CD4-positive, alpha-beta T cell (primary cell): Measurements from ENCODE around the gene HS3ST5. TPM values are rescaled to one million over a fixed set of nuclear protein-coding genes. Genes with fewer than 3 reads are reported as not detected.

Source experiments
- ATAC-seq: fragments of 200-7000 bp; cut with Tn5 transposase; one replicate; pipeline ENCODE4 v1.10.0; 2022; ENCODE audit warnings: mild to moderate bottlenecking; ENCODE audit not compliant: poor library complexity
- CTCF ChIA-PET: fragments of 350-600 bp; sonication (Branson Sonifier 250); formaldehyde crosslinking; loops from one replicate; lab custom pipeline; 2021; ENCODE audit warnings: antibody characterized with exemption, inconsistent platforms; lab: Charles Lee
- POLR2A ChIA-PET: fragments of 350-600 bp; sonication (Branson Sonifier 250); formaldehyde crosslinking; loops from one replicate; lab custom pipeline; 2021; ENCODE audit warnings: antibody characterized with exemption, inconsistent platforms; lab: Charles Lee
- DNase-seq, 14 experiments: peaks; one replicate each; pipeline ENCODE4 v3.0.0-alpha.2; 2013 to 2020; ENCODE audit warnings: mixed read lengths in 2 of 14
- H3K27ac ChIP-seq, 2 donors: one replicate each; pipeline versions ENCODE4 v1.5.1 to v1.7.0; 2013; ENCODE audit warnings: low read length in 2 of 2, low read depth in 1 of 2, mild to moderate bottlenecking in 1 of 2
- H3K27me3 ChIP-seq, 2 experiments: 1 replicate in 1 of 2; 2 replicates in 1 of 2; pipeline versions ENCODE4 v1.6.1 to v1.7.0; 2013; ENCODE audit warnings: low read length in 2 of 2, control low read depth in 1 of 2, mild to moderate bottlenecking in 1 of 2, moderate library complexity in 1 of 2; ENCODE audit not compliant: insufficient read depth in 2 of 2, control insufficient read depth in 1 of 2
- H3K36me3 ChIP-seq: one replicate; pipeline ENCODE4 v1.6.1; 2013; ENCODE audit warnings: low read length, control low read depth; ENCODE audit not compliant: insufficient read depth
- H3K4me1 ChIP-seq: one replicate; pipeline ENCODE4 v1.6.1; 2013; ENCODE audit warnings: low read length, control low read depth; ENCODE audit not compliant: insufficient read depth
- H3K4me3 ChIP-seq: one replicate; pipeline ENCODE4 v1.5.1; 2013; ENCODE audit warnings: mild to moderate bottlenecking, low read length, moderate library complexity
- H3K9me3 ChIP-seq, 2 experiments: 1 replicate in 1 of 2; 2 replicates in 1 of 2; pipeline versions ENCODE4 v1.6.1 to v1.7.0; 2013; ENCODE audit warnings: low read length in 2 of 2, mild to moderate bottlenecking in 2 of 2, control low read depth in 1 of 2, moderate library complexity in 1 of 2; ENCODE audit not compliant: control insufficient read depth in 1 of 2, insufficient read depth in 1 of 2
- H3K27ac Mint-ChIP-seq: one replicate; pipeline ENCODE4 v1.8.0; 2020; ENCODE audit warnings: mixed read lengths
- H3K27me3 Mint-ChIP-seq: one replicate; pipeline ENCODE4 v1.8.0; 2021; ENCODE audit warnings: mixed read lengths
- H3K36me3 Mint-ChIP-seq: one replicate; pipeline ENCODE4 v1.8.0; 2021; ENCODE audit warnings: low read depth, mixed read lengths
- H3K4me1 Mint-ChIP-seq: one replicate; pipeline ENCODE4 v1.8.0; 2021; ENCODE audit warnings: low read depth, mixed read lengths
- H3K4me3 Mint-ChIP-seq: one replicate; pipeline ENCODE4 v1.8.0; 2020; ENCODE audit warnings: mild to moderate bottlenecking, mixed read lengths
- H3K9me3 Mint-ChIP-seq: one replicate; pipeline ENCODE4 v1.8.0; 2020; ENCODE audit warnings: mixed read lengths
- CTCF ChIP-seq: fragments of 200-600 bp; IDR thresholded peaks from one replicate; pipeline ENCODE4 v1.8.0; 2022; ENCODE audit warnings: antibody characterized with exemption, mild to moderate bottlenecking
- intact Hi-C, 2 experiments: fragments of 100-400 bp; cut with DNase I in 1 of 2; cut with micrococcal nuclease in 1 of 2; formaldehyde crosslinking; loops; one replicate each; pipeline versions ENCODE4 v1.15.1 to v1.9.0; 2023 to 2025; cut with DNase I, micrococcal nuclease
- total RNA-seq, 174 experiments: library from RNA in 2 of 174; stranded (reverse) in 2 of 174; gene quantifications; one replicate each; pipeline ENCODE4 v1.2.3 and lab custom pipeline; 2021 to 2026

Gene HS3ST5
- total RNA-seq, 2 experiments from 2014 or later: not detected

GRCh38 chr6:114172576-114173260 is 170.1 kb downstream of the HS3ST5 start:
- H3K27me3 ChIP-seq: no peaks in the 10 kb centered on the region
- POLR2A ChIA-PET: no interaction called here
- ATAC-seq (no peak), DNase-seq (no peak)
- no peaks in the 10 kb centered on the region for H3K36me3 Mint-ChIP-seq
- no peak overlapping the region for H3K27ac Mint-ChIP-seq
- no peaks in the 10 kb centered on the region for H3K9me3 ChIP-seq
- CTCF ChIA-PET: no interaction called here
- H3K27ac ChIP-seq: no peak overlapping the region
- H3K27me3 Mint-ChIP-seq: no peaks in the 10 kb centered on the region
- H3K4me3 ChIP-seq: no peak overlapping the region
- H3K4me3 Mint-ChIP-seq: no peak overlapping the region
- no peaks in the 10 kb centered on the region for H3K36me3 ChIP-seq
- H3K4me1 ChIP-seq: no peaks in the 10 kb centered on the region
- intact Hi-C loops: no loop called here
- TF ChIP-seq CTCF: no peak
- no peaks in the 10 kb centered on the region for H3K4me1 Mint-ChIP-seq
- H3K9me3 Mint-ChIP-seq: no peaks in the 10 kb centered on the region

GRCh38 chr6:114171473-114171872 is 171.3 kb downstream of the HS3ST5 start:
- H3K36me3 ChIP-seq: no peaks in the 10 kb centered on the region
- no peak overlapping the region for H3K4me3 Mint-ChIP-seq
- H3K4me1 Mint-ChIP-seq: no peaks in the 10 kb centered on the region
- H3K27ac ChIP-seq: no peak overlapping the region
- H3K27ac Mint-ChIP-seq: no peak overlapping the region
- H3K4me3 ChIP-seq: no peak overlapping the region
- no peaks in the 10 kb centered on the region for H3K4me1 ChIP-seq
- POLR2A ChIA-PET: no interaction called here
- TF ChIP-seq CTCF: no peak
- H3K27me3 ChIP-seq: no peaks in the 10 kb centered on the region
- intact Hi-C loops: no loop called here
- no peak for DNase-seq
- no peaks in the 10 kb centered on the region for H3K9me3 ChIP-seq
- ATAC-seq: no peak
- H3K27me3 Mint-ChIP-seq: no peaks in the 10 kb centered on the region
- H3K36me3 Mint-ChIP-seq: no peaks in the 10 kb centered on the region
- CTCF ChIA-PET: no interaction called here
- no peaks in the 10 kb centered on the region for H3K9me3 Mint-ChIP-seq

GRCh38 chr6:114170958-114171387 is 171.8 kb downstream of the HS3ST5 start:
- intact Hi-C loops: no loop called here
- Mint-ChIP-seq H3K9me3 (no peaks in the 10 kb centered on the region), H3K27ac (no peak overlapping the region), H3K27me3 (no peaks in the 10 kb centered on the region), H3K4me3 (no peak overlapping the region), H3K36me3 (no peaks in the 10 kb centered on the region), H3K4me1 (no peaks in the 10 kb centered on the region)
- CTCF ChIA-PET: interaction anchor here (1.9 kb wide), 1 partner anchor 19 kb away, joined by 4 read pairs; no protein-coding TSS in a partner anchor
- Histone ChIP-seq H3K4me1 (no peaks in the 10 kb centered on the region), H3K4me3 (no peak overlapping the region), H3K27me3 (no peaks in the 10 kb centered on the region), H3K27ac (no peak overlapping the region), H3K36me3 (no peaks in the 10 kb centered on the region), H3K9me3 (no peaks in the 10 kb centered on the region)
- TF ChIP-seq CTCF: no peak
- DNase-seq (no peak), ATAC-seq (no peak)
- POLR2A ChIA-PET: no interaction called here
